Panc1 (cell line): ENCODE results near the gene COL27A1. TPM values are rescaled to one million over a fixed set of nuclear protein-coding genes. Genes with fewer than 3 reads are reported as not detected.

Experiments
- ATAC-seq: fragments of 200-7000 bp; cut with Tn5 transposase; 2 replicates; pipeline ENCODE4 v1.9.1; 2020; ENCODE audit warnings: mild to moderate bottlenecking, moderate library complexity
- BruUV-seq: library from RNA; stranded (reverse); fragments of 400-500 nt; replicated peaks from 2 replicates; lab custom pipeline; 2021; lab: Mats Ljungman, UMichigan
- CTCF ChIA-PET: fragments of 300-600 bp; sonication (Branson Sonifier 250); formaldehyde crosslinking; loops from one replicate; lab custom pipeline; 2022; ENCODE audit warnings: antibody characterized with exemption; lab: Charles Lee
- POLR2A ChIA-PET: fragments of 300-600 bp; sonication (Branson Sonifier 250); formaldehyde crosslinking; loops from one replicate; lab custom pipeline; 2022; ENCODE audit warnings: antibody characterized with exemption; lab: Charles Lee
- DNase-seq: peaks from one replicate; pipeline ENCODE4 v3.0.0-alpha.2; 2010; ENCODE audit warnings: low read depth, low spot score
- H3K27ac ChIP-seq: 2 replicates; pipeline ENCODE4 v1.5.1; 2011; ENCODE audit warnings: mild to moderate bottlenecking, low read length, inconsistent platforms
- H3K27me3 ChIP-seq: fragments of 200-500 bp; sonication (Bioruptor generic); 2 replicates; pipeline ENCODE4 v1.6.0; 2014; ENCODE audit warnings: low read length, inconsistent platforms; ENCODE audit not compliant: control insufficient read depth, insufficient read depth
- H3K36me3 ChIP-seq: fragments of 200-500 bp; sonication (Bioruptor generic); 2 replicates; pipeline ENCODE4 v1.5.1; 2014; ENCODE audit warnings: inconsistent platforms, mild to moderate bottlenecking, low read length, moderate library complexity; ENCODE audit not compliant: control insufficient read depth, insufficient read depth
- H3K4me1 ChIP-seq: 2 replicates; pipeline ENCODE4 v1.5.1; 2011; ENCODE audit warnings: inconsistent platforms, mild to moderate bottlenecking, low read length, moderate library complexity; ENCODE audit not compliant: control insufficient read depth, insufficient read depth
- H3K4me3 ChIP-seq, 2 experiments: 2 replicates each; pipeline ENCODE4 v1.5.1; 2011 to 2012; ENCODE audit warnings: low read depth in 2 of 2, low read length in 2 of 2, mild to moderate bottlenecking in 2 of 2, inconsistent platforms in 1 of 2, moderate library complexity in 1 of 2
- H3K9me3 ChIP-seq: fragments of 200-500 bp; sonication (Bioruptor generic); 2 replicates; pipeline ENCODE4 v1.5.1; 2014; ENCODE audit warnings: low read depth, mild to moderate bottlenecking, inconsistent platforms, low read length, moderate library complexity; ENCODE audit not compliant: control insufficient read depth, insufficient read depth
- POLR2AphosphoS5 ChIP-seq: IDR thresholded peaks from 2 replicates; pipeline ENCODE4 v1.6.1; 2012; ENCODE audit warnings: mild to moderate bottlenecking, low read depth, low read length, moderate library complexity
- REST ChIP-seq, 2 experiments: IDR thresholded peaks; 2 replicates each; pipeline ENCODE4 v1.6.1; 2011 to 2012; ENCODE audit warnings: low read depth in 2 of 2, control low read depth in 1 of 2, low read length in 1 of 2, mild to moderate bottlenecking in 1 of 2, moderate library complexity in 1 of 2; ENCODE audit not compliant: insufficient read depth in 1 of 2
- SIN3A ChIP-seq: IDR thresholded peaks from 2 replicates; pipeline ENCODE4 v1.6.1; 2012; ENCODE audit warnings: low read depth, mild to moderate bottlenecking, low read length, moderate library complexity, borderline replicate concordance; ENCODE audit not compliant: insufficient read depth
- TCF7L2 ChIP-seq: IDR thresholded peaks from 2 replicates; pipeline ENCODE4 v1.6.1; 2011; ENCODE audit warnings: mild to moderate bottlenecking, low read depth, low read length, inconsistent platforms
- in situ Hi-C: cut with HindIII; loops from 2 replicates; pipeline ENCODE4 v1.10.0; 2016; ENCODE audit warnings: low sequenced_read_pairs, low pct_unique_long_range_greater_than_20kb
- intact Hi-C: fragments of 100-400 bp; cut with micrococcal nuclease; formaldehyde crosslinking; loops from one replicate; pipeline ENCODE4 v1.10.0; 2022; ENCODE audit not compliant: unreplicated experiment
- total RNA-seq: library from RNA; stranded (reverse); gene quantifications from one replicate; pipeline ENCODE4 v1.2.1, GENCODE V29; 2021; ENCODE audit not compliant: unreplicated experiment
- TF ChIP-seq, protein P1 (sequence below): fragments of 450-650 bp; IDR thresholded peaks from 2 replicates; pipeline ENCODE4 v1.5.1; 2017; ENCODE audit warnings: mild to moderate bottlenecking

Gene COL27A1
- total RNA-seq, 1 experiment from 2014 or later, result 5.1 TPM

DNA sequence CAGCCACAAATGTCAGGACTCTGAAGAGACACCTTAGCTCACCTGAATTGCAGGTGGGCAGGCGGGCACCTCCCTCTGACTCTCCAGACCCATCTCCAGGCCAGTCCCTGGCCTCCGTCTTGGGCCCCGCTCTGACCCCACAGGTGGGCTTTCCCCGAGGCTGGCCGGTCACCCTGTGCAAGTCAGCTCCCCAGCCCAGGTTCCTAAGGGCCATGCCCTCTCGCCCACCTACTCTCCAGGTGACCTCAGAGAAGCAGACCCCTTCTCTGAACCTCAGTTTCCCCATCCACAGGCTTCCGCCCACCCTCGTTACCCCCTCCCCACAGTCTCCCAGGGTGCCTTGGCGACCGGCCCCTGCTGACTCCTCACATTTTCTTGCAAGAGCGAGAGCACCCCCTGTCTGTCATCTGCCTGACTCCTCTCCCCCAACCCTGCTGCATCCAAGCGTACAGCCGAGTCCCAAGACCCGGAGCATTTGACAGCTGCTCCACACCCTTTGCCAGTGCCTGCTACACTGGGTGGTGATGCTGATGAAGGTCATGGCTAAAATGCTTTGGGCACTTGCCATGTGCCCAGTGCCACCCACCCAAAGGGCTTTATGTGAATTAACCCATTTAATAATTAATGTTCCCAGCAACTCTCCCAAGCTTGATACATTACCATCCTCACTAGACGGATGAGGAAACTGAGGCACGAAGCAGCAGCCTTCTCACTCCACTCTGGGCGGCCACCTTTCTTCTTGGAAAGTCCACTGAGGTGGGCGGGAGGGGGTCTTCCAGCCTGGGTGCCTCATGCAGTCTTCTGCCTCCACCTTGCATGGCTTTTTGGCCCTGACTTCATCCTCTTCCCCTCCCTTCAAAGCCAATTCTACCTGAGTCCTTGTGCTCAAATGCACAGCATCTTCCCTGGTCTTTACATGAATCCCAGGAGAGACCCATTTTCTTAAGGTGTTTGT, 116.5 kb downstream of the COL27A1 start:
- TF ChIP-seq, protein P1, sequence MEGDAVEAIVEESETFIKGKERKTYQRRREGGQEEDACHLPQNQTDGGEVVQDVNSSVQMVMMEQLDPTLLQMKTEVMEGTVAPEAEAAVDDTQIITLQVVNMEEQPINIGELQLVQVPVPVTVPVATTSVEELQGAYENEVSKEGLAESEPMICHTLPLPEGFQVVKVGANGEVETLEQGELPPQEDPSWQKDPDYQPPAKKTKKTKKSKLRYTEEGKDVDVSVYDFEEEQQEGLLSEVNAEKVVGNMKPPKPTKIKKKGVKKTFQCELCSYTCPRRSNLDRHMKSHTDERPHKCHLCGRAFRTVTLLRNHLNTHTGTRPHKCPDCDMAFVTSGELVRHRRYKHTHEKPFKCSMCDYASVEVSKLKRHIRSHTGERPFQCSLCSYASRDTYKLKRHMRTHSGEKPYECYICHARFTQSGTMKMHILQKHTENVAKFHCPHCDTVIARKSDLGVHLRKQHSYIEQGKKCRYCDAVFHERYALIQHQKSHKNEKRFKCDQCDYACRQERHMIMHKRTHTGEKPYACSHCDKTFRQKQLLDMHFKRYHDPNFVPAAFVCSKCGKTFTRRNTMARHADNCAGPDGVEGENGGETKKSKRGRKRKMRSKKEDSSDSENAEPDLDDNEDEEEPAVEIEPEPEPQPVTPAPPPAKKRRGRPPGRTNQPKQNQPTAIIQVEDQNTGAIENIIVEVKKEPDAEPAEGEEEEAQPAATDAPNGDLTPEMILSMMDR, result no peak; the same call in 1 of the 2 replicates
- TF ChIP-seq TCF7L2, result no peak
- ChIA-PET POLR2A (no interaction called here), CTCF (interaction anchor here (0.7 to 1.6 kb wide), 2 partner anchors 153 to 164 kb away, joined by 3 to 4 read pairs; no protein-coding TSS in a partner anchor)
- Histone ChIP-seq H3K27ac (no peak overlapping the region), H3K4me3 (no peak overlapping the region), H3K36me3 (no peaks in the 10 kb centered on the region), H3K9me3 (no peaks in the 10 kb centered on the region), H3K4me1 (no peaks in the 10 kb centered on the region), H3K27me3 (no peaks in the 10 kb centered on the region)
- ATAC-seq, result no peak; the same call in 1 of the 2 replicates
- no TSS peak for BruUV-seq
- no peak for DNase-seq
- in situ Hi-C loops (no loop called here), intact Hi-C loops (no loop called here)

- Histone ChIP-seq H3K27me3 (no peaks in the 10 kb centered on the region), H3K4me3 (no peak overlapping the region), H3K9me3 (no peaks in the 10 kb centered on the region), H3K36me3 (no peaks in the 10 kb centered on the region), H3K27ac (no peak overlapping the region), H3K4me1 (no peaks in the 10 kb centered on the region)
- TF ChIP-seq TCF7L2, result no peak
- TF ChIP-seq POLR2AphosphoS5, result no peak
- TF ChIP-seq, protein P1, result no peak
- TF ChIP-seq REST (IDR thresholded peaks at IDR 0.05; ENCODE audit: insufficient read depth in 1 of 2, low read depth in 2 of 2, low read length in 1 of 2), result no peak
- TF ChIP-seq SIN3A, result no peak
- no TSS peak for BruUV-seq
- DNase-seq (no peak), ATAC-seq (0 out of 2 replicates have a peak, but pooled peaks have one; percentile 35)
- intact Hi-C loops (no loop called here), in situ Hi-C loops (no loop called here)
- CTCF ChIA-PET, result no interaction called here
- POLR2A ChIA-PET, result no interaction called here
Measured at GRCh38 chr9:114272739-114273431, 117.5 kb downstream of the COL27A1 start.
